ENCODE data around the gene SCRN3. TPM values are rescaled to one million over a fixed set of nuclear protein-coding genes. Genes with fewer than 3 reads are reported as not detected.

SCRN3 gene
- total RNA-seq, 1 donor from 2014 or later: 25.9 TPM

DNA sequence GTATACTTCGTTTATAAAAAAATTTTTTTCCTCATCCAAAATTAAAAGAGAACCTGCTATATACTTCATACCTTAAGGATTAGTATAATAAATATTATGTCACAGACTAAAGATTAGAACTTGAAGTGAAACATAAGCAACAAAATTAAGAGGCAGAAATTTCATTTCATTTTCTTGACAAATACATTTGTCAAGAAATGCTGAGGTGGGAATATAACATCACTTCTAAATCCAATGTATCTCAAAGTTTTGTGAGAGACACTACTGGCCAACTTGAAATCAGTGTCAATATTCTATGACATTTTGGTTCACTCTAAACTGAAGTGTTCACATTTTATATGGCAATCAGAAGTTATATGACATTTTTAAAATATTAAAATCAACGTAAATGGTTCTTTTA lies 43.8 kb downstream of the SCRN3 start:
- no peak overlapping the region for H3K4me3 Mint-ChIP-seq
- H3K27ac Mint-ChIP-seq: no peak overlapping the region
- H3K4me1 Mint-ChIP-seq (ENCODE audit: unreplicated experiment): no peaks in the 10 kb centered on the region
- no peaks in the 10 kb centered on the region for H3K9me3 Mint-ChIP-seq
- H3K36me3 Mint-ChIP-seq: no peaks in the 10 kb centered on the region
- DNase-seq (ENCODE audit: extremely low spot score, unreplicated experiment): no peak
- H3K27me3 Mint-ChIP-seq: no peaks in the 10 kb centered on the region
- TF ChIP-seq, protein P1, sequence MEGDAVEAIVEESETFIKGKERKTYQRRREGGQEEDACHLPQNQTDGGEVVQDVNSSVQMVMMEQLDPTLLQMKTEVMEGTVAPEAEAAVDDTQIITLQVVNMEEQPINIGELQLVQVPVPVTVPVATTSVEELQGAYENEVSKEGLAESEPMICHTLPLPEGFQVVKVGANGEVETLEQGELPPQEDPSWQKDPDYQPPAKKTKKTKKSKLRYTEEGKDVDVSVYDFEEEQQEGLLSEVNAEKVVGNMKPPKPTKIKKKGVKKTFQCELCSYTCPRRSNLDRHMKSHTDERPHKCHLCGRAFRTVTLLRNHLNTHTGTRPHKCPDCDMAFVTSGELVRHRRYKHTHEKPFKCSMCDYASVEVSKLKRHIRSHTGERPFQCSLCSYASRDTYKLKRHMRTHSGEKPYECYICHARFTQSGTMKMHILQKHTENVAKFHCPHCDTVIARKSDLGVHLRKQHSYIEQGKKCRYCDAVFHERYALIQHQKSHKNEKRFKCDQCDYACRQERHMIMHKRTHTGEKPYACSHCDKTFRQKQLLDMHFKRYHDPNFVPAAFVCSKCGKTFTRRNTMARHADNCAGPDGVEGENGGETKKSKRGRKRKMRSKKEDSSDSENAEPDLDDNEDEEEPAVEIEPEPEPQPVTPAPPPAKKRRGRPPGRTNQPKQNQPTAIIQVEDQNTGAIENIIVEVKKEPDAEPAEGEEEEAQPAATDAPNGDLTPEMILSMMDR (conservative IDR thresholded peaks at IDR 0.05): no peak

GRCh38 chr2:174439950-174440349 lies 44.4 kb downstream of the SCRN3 start:
- Mint-ChIP-seq H3K27me3 (no peaks in the 10 kb centered on the region), H3K36me3 (no peaks in the 10 kb centered on the region), H3K27ac (no peak overlapping the region), H3K9me3 (no peaks in the 10 kb centered on the region), H3K4me3 (no peak overlapping the region), H3K4me1 (ENCODE audit: unreplicated experiment) (no peaks in the 10 kb centered on the region)
- no peak for DNase-seq (ENCODE audit: extremely low spot score, unreplicated experiment)
- TF ChIP-seq, protein P1 (conservative IDR thresholded peaks at IDR 0.05): no peak

GRCh38 chr2:174442546-174443510 lies 47.3 kb downstream of the SCRN3 start:
- Mint-ChIP-seq H3K36me3 (no peaks in the 10 kb centered on the region), H3K4me1 (ENCODE audit: unreplicated experiment) (no peaks in the 10 kb centered on the region), H3K27me3 (no peaks in the 10 kb centered on the region), H3K27ac (no peak overlapping the region), H3K9me3 (no peaks in the 10 kb centered on the region), H3K4me3 (no peak overlapping the region)
- no peak for DNase-seq (ENCODE audit: extremely low spot score, unreplicated experiment)
- TF ChIP-seq, protein P1 (conservative IDR thresholded peaks at IDR 0.05): no peak

DNA sequence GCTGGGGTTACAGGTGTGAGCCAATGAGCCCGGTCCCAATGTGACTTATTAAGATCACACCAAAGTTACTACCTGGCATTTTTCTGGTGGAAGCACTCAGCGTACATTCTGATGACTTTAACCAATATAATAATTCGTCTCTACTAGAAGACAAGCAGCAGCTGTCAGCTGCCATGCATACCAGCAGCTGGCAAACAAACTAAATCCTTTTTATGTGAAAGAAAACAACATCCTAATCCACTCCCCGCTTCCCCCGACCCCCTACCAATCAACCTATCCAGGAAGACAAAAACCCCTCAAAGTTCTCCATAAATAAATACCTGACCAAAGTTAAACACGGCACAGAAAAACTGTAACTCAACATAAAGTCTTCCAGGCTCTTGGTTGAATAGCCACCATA lies 49.2 kb downstream of the SCRN3 start:
- Mint-ChIP-seq H3K27ac (no peak overlapping the region), H3K36me3 (no peaks in the 10 kb centered on the region), H3K27me3 (no peaks in the 10 kb centered on the region), H3K4me1 (ENCODE audit: unreplicated experiment) (no peaks in the 10 kb centered on the region), H3K9me3 (no peaks in the 10 kb centered on the region), H3K4me3 (no peak overlapping the region)
- DNase-seq (ENCODE audit: extremely low spot score, unreplicated experiment): no peak
- TF ChIP-seq, protein P1 (conservative IDR thresholded peaks at IDR 0.05): no peak

DNA sequence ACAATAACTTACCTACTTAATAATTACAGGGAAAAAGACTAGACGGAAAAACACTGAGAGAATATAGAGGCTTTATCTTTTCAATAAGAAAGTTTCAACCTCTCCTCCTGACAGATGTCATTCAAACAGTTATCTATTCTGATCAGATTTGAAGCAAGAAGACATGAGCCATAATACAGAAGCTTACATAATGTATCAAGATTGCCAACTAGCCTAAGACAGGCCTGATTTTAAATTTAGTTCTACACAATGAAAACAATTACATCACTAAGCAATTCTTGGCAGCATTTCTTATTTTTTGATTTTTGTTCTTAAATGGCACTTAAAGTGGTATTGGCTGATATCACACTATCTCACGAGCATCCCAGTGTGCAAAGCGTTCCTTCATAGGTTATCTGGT lies 49.7 kb downstream of the SCRN3 start:
- TF ChIP-seq, protein P1 (conservative IDR thresholded peaks at IDR 0.05): no peak
- no peak for DNase-seq (ENCODE audit: extremely low spot score, unreplicated experiment)
- Mint-ChIP-seq H3K4me1 (ENCODE audit: unreplicated experiment) (no peaks in the 10 kb centered on the region), H3K9me3 (no peaks in the 10 kb centered on the region), H3K27ac (no peak overlapping the region), H3K4me3 (no peak overlapping the region), H3K27me3 (no peaks in the 10 kb centered on the region), H3K36me3 (no peaks in the 10 kb centered on the region)
